GM12878 (cell line): ENCODE data around the gene HSPBAP1. TPM values are rescaled to one million over a fixed set of nuclear protein-coding genes. Genes with fewer than 3 reads are reported as not detected.

ENCODE experiments used
- ATAC-seq: fragments of 200-7000 bp; cut with Tn5 transposase; 3 replicates; pipeline ENCODE4 v1.9.1; 2020; ENCODE audit warnings: mild to moderate bottlenecking, moderate library complexity
- BruUV-seq: library from RNA; stranded (reverse); fragments of 400-500 nt; replicated peaks from 2 replicates; lab custom pipeline; 2021; lab: Mats Ljungman, UMichigan
- CTCF ChIA-PET: fragments of 300-600 bp; sonication (Branson Sonifier 250); formaldehyde crosslinking; extraction: SDS; loops from one replicate; lab custom pipeline; 2021; ENCODE audit warnings: inconsistent platforms; lab: Yijun Ruan, JAX
- POLR2A ChIA-PET: fragments of 350-600 bp; formaldehyde crosslinking; extraction: SDS; loops from one replicate; lab custom pipeline; 2021; ENCODE audit warnings: inconsistent platforms; lab: Charles Lee
- RAD21 ChIA-PET: fragments of 300-600 bp; sonication (Branson Sonifier 250); formaldehyde crosslinking; loops from one replicate; lab custom pipeline; 2023; ENCODE audit warnings: antibody characterized with exemption; ENCODE audit not compliant: unreplicated experiment; lab: Charles Lee
- SMC1A ChIA-PET: fragments of 300-600 bp; sonication (Branson Sonifier 250); formaldehyde crosslinking; loops from one replicate; lab custom pipeline; 2023; ENCODE audit not compliant: unreplicated experiment, uncharacterized antibody; lab: Charles Lee
- DNase-seq: peaks from one replicate; pipeline ENCODE4 v3.0.0-alpha.2; 2011; ENCODE audit warnings: low read depth, low spot score
- FAIRE-seq: peaks from 3 replicates; lab custom pipeline; 2011; peaks lifted over from hg19 to GRCh38; lab: Jason Lieb, UNC
- H2AFZ ChIP-seq: 2 replicates; pipeline ENCODE4 v1.6.0; 2011; ENCODE audit warnings: low read depth, low read length, control low read depth; ENCODE audit not compliant: control insufficient read depth
- H3K27ac ChIP-seq: 2 replicates; pipeline ENCODE4 v1.5.1; 2011; ENCODE audit warnings: control low read depth; ENCODE audit not compliant: control insufficient read depth, insufficient read depth
- H3K27me3 ChIP-seq, 2 experiments: replicated peaks in 1 of 2; 2 replicates each; pipeline versions ENCODE4 v1.6.0 to v1.6.1; 2011; ENCODE audit warnings: low read length in 1 of 2; ENCODE audit not compliant: control insufficient read depth in 2 of 2, insufficient read depth in 2 of 2
- H3K36me3 ChIP-seq, 2 experiments: 2 replicates each; pipeline ENCODE4 v1.5.1; 2011; ENCODE audit warnings: low read length in 1 of 2; ENCODE audit not compliant: control insufficient read depth in 2 of 2, insufficient read depth in 2 of 2
- H3K4me1 ChIP-seq: 2 replicates; pipeline ENCODE4 v1.6.1; 2011; ENCODE audit warnings: mild to moderate bottlenecking, low read length, moderate library complexity, mixed read lengths; ENCODE audit not compliant: control insufficient read depth, insufficient read depth
- H3K4me2 ChIP-seq: 2 replicates; pipeline ENCODE4 v1.6.0; 2011; ENCODE audit warnings: control low read depth; ENCODE audit not compliant: control insufficient read depth, insufficient read depth
- H3K4me3 ChIP-seq: fragments of 200-600 bp; sonication (generic); 2 replicates; pipeline ENCODE4 v1.5.1; 2016
- H3K79me2 ChIP-seq: 2 replicates; pipeline ENCODE4 v1.6.0; 2011; ENCODE audit warnings: low read length; ENCODE audit not compliant: control insufficient read depth, insufficient read depth
- H3K9ac ChIP-seq: 2 replicates; pipeline ENCODE4 v1.8.0; 2011; ENCODE audit warnings: low read length, control low read depth, mixed read lengths; ENCODE audit not compliant: control insufficient read depth, insufficient read depth
- H3K9me3 ChIP-seq: replicated peaks from 3 replicates; pipeline ENCODE4 v1.5.1; 2011; ENCODE audit warnings: mild to moderate bottlenecking, low read length; ENCODE audit not compliant: control insufficient read depth, insufficient read depth
- H4K20me1 ChIP-seq: 2 replicates; pipeline ENCODE4 v1.6.0; 2011; ENCODE audit not compliant: control insufficient read depth, insufficient read depth
- ETV6 ChIP-seq, 2 experiments: fragments of 450-650 bp in 1 of 2; IDR thresholded peaks in 1 of 2; conservative IDR thresholded peaks in 1 of 2; 2 replicates each; pipeline ENCODE4 v1.6.1; 2014; ENCODE audit warnings: antibody characterized with exemption in 1 of 2, borderline replicate concordance in 1 of 2, low read depth in 1 of 2, mild to moderate bottlenecking in 1 of 2, moderate library complexity in 1 of 2
- FOS ChIP-seq: IDR thresholded peaks from 3 replicates; pipeline ENCODE4 v1.6.1; 2011; ENCODE audit warnings: borderline replicate concordance; ENCODE audit not compliant: insufficient read length; ENCODE audit errors: extremely low read depth
- MEF2A ChIP-seq: IDR thresholded peaks from 2 replicates; pipeline ENCODE4 v1.6.1; 2011; ENCODE audit warnings: low read depth, mild to moderate bottlenecking, low read length, moderate library complexity; ENCODE audit not compliant: insufficient read depth
- NR2F1 ChIP-seq: fragments of 450-650 bp; conservative IDR thresholded peaks from 2 replicates; pipeline ENCODE4 v1.6.1; 2017; ENCODE audit warnings: mild to moderate bottlenecking
- PAX8 ChIP-seq: fragments of 450-650 bp; IDR thresholded peaks from 2 replicates; pipeline ENCODE4 v1.6.1; 2017; ENCODE audit warnings: mild to moderate bottlenecking, moderate library complexity
- SIN3A ChIP-seq: IDR thresholded peaks from 2 replicates; pipeline ENCODE4 v1.6.1; 2012; ENCODE audit warnings: low read depth, low read length, improper control_type of control experiment
- SMAD1 ChIP-seq: fragments of 450-650 bp; IDR thresholded peaks from 2 replicates; pipeline ENCODE4 v1.6.1; 2018; ENCODE audit warnings: mild to moderate bottlenecking, low read depth; ENCODE audit not compliant: partially characterized antibody
- SREBF2 ChIP-seq: IDR thresholded peaks from 2 replicates; pipeline ENCODE4 v1.6.1; 2012; ENCODE audit warnings: mild to moderate bottlenecking, low read length
- TAF1 ChIP-seq: IDR thresholded peaks from 2 replicates; pipeline ENCODE4 v1.6.1; 2011; ENCODE audit warnings: mild to moderate bottlenecking, low read depth, low read length, borderline replicate concordance
- TBL1XR1 ChIP-seq: IDR thresholded peaks from 2 replicates; pipeline ENCODE4 v1.6.1; 2012; ENCODE audit warnings: low read depth, low read length, improper control_type of control experiment
- ZBED1 ChIP-seq: IDR thresholded peaks from 2 replicates; pipeline ENCODE4 v1.6.1; 2016; ENCODE audit warnings: borderline replicate concordance
- ZBTB40 ChIP-seq: fragments of 450-650 bp; IDR thresholded peaks from 2 replicates; pipeline ENCODE4 v1.6.1; 2016; ENCODE audit warnings: mild to moderate bottlenecking, moderate library complexity, borderline replicate concordance
- WGBS: methylation state at CpG from one replicate; pipeline ENCODE4 v1.1.6; 2016; ENCODE audit warnings: low lambda C conversion rate; ENCODE audit not compliant: insufficient replicate concordance, insufficient coverage; ENCODE audit errors: missing lambda C conversion rate; 5-methylcytosine and 5-hydroxymethylcytosine counted together
- in situ Hi-C: fragments of 300-500 bp; cut with MboI; formaldehyde crosslinking; loops from 9 replicates; pipeline ENCODE4 v1.14.3; 2018; ENCODE audit warnings: mixed read lengths
- intact Hi-C: fragments of 100-400 bp; cut with micrococcal nuclease; formaldehyde crosslinking; loops from one replicate; pipeline ENCODE4 v1.14.2; 2022; ENCODE audit not compliant: unreplicated experiment
- polyA plus RNA-seq, 11 experiments: library from polyadenylated mRNA; depleted of rRNA in 4 of 11; unstranded in 6 of 11; stranded (reverse) in 5 of 11; fragments of >200 nt; fragmentation: Nextera tagmentation in 4 of 11; fragmentation: Illumina TruSeq in 1 of 11; extraction: Ambion mirVana in 4 of 11; extraction: Trizol in 1 of 11; gene quantifications; 1 replicate in 1 of 11; 2 replicates in 10 of 11; pipeline versions ENCODE4 v1.2.1 to v1.2.3, GENCODE V29; 2011 to 2016; ENCODE audit warnings: inconsistent platforms in 2 of 11, missing spikeins in 2 of 11, low read depth in 1 of 11
- total RNA-seq, 4 experiments: library from RNA; depleted of rRNA in 3 of 4; stranded (reverse); fragments of >200 nt in 3 of 4; fragmentation: Illumina TruSeq in 1 of 4; extraction: Trizol in 1 of 4; gene quantifications; 2 replicates each; pipeline versions ENCODE4 v1.2.1 to v1.2.3, GENCODE V29; 2013 to 2021
- TF ChIP-seq, protein P1 (sequence below): IDR thresholded peaks from 2 replicates; pipeline ENCODE4 v1.6.1; 2012; ENCODE audit warnings: improper control_type of control experiment, low read depth, low read length; ENCODE audit not compliant: insufficient replicate concordance

Gene HSPBAP1
- total and polyA plus RNA-seq, 10 of the 15 experiments (the other 5 are each of a cell fraction or from before 2014, with no cell fraction given): 3.2 to 10.3 (median 7.9) TPM

- TF ChIP-seq, protein P1, sequence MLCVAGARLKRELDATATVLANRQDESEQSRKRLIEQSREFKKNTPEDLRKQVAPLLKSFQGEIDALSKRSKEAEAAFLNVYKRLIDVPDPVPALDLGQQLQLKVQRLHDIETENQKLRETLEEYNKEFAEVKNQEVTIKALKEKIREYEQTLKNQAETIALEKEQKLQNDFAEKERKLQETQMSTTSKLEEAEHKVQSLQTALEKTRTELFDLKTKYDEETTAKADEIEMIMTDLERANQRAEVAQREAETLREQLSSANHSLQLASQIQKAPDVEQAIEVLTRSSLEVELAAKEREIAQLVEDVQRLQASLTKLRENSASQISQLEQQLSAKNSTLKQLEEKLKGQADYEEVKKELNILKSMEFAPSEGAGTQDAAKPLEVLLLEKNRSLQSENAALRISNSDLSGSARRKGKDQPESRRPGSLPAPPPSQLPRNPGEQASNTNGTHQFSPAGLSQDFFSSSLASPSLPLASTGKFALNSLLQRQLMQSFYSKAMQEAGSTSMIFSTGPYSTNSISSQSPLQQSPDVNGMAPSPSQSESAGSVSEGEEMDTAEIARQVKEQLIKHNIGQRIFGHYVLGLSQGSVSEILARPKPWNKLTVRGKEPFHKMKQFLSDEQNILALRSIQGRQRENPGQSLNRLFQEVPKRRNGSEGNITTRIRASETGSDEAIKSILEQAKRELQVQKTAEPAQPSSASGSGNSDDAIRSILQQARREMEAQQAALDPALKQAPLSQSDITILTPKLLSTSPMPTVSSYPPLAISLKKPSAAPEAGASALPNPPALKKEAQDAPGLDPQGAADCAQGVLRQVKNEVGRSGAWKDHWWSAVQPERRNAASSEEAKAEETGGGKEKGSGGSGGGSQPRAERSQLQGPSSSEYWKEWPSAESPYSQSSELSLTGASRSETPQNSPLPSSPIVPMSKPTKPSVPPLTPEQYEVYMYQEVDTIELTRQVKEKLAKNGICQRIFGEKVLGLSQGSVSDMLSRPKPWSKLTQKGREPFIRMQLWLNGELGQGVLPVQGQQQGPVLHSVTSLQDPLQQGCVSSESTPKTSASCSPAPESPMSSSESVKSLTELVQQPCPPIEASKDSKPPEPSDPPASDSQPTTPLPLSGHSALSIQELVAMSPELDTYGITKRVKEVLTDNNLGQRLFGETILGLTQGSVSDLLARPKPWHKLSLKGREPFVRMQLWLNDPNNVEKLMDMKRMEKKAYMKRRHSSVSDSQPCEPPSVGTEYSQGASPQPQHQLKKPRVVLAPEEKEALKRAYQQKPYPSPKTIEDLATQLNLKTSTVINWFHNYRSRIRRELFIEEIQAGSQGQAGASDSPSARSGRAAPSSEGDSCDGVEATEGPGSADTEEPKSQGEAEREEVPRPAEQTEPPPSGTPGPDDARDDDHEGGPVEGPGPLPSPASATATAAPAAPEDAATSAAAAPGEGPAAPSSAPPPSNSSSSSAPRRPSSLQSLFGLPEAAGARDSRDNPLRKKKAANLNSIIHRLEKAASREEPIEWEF: no peak
- TF ChIP-seq FOS (no peak), NR2F1 (no peak), SIN3A (no peak), ZBED1 (no peak), SMAD1 (no peak)
Observed at GRCh38 chr3:122786066-122786465, 7.6 kb downstream of the HSPBAP1 start (continued).

DNA sequence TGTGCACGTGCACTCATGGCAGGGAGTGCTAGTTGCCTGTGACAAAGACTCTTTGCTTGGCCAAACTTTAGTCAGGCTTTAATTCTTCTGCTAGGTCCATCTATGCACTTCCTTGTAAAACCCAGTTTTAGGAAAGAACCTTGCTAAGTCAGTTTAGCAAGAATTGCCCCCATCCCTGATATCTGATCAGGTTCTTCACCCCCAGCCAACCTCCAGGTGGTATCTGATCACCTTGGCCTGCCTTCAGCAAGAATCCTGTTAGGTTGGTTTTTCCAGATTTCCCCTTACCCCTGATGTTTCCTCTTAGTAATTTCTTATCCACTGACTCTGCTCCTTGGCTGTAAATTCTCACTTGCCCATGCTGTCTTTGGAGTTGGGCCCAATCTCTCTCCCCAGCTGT lies 8.4 kb downstream of the HSPBAP1 start:
- ATAC-seq (no peak), FAIRE-seq (no peak), DNase-seq (no peak)
- ChIA-PET SMC1A (interaction anchor here (1.6 to 2.5 kb wide), 2 partner anchors 9 to 11 kb away, joined by 3 to 9 read pairs; no protein-coding TSS in a partner anchor), RAD21 (interaction anchor here (1.3 kb wide), 1 partner anchor 13 kb away, joined by 4 read pairs; no protein-coding TSS in a partner anchor), CTCF (interaction anchor here (1.8 to 2.5 kb wide), 2 partner anchors 11 to 30 kb away, joined by 7 to 9 read pairs; no protein-coding TSS in a partner anchor), POLR2A (interaction anchor here (1.0 kb wide), 1 partner anchor 12 kb away, joined by 3 read pairs; no protein-coding TSS in a partner anchor)
- H3K4me2 ChIP-seq: no peak overlapping the region
- H3K4me1 ChIP-seq: no peaks in the 10 kb centered on the region
- H3K27me3 ChIP-seq: no peaks in the 10 kb centered on the region
- WGBS: 75% methylated on average over 1 of the region's 1 CpG
- no peaks in the 10 kb centered on the region for H3K9me3 ChIP-seq
- no peaks in the 10 kb centered on the region for H4K20me1 ChIP-seq
- H3K9ac ChIP-seq: no peak overlapping the region
- no peaks in the 10 kb centered on the region for H3K36me3 ChIP-seq
- no peak overlapping the region for H3K27ac ChIP-seq
- BruUV-seq: no TSS peak
- H3K4me3 ChIP-seq: no peak overlapping the region
- no peaks in the 10 kb centered on the region for H3K79me2 ChIP-seq
- no peak overlapping the region for H2AFZ ChIP-seq
- intact Hi-C loops: no loop called here
- in situ Hi-C loops: no loop called here
- TF ChIP-seq MEF2A (no peak), ZBTB40 (no peak), TBL1XR1 (no peak), PAX8 (no peak), TAF1 (no peak), SREBF2 (no peak), ETV6 (conservative IDR thresholded peaks at IDR 0.05 in 1 of 2, IDR thresholded peaks at IDR 0.05 in 1 of 2; ENCODE audit: borderline replicate concordance in 1 of 2, low read depth in 1 of 2) (no peak)
